Neuronal stem cell (in vitro differentiated cells): Measurements from ENCODE around the gene GPR142.

Source experiments
- DNase-seq: peaks from one replicate; pipeline ENCODE4 v3.0.0-alpha.2; 2013; ENCODE audit warnings: low spot score
- H2AFZ ChIP-seq: one replicate; pipeline ENCODE4 v1.6.1; 2013; ENCODE audit warnings: mild to moderate bottlenecking, low read length, inconsistent platforms
- H2AK5ac ChIP-seq: 2 replicates; pipeline ENCODE4 v1.6.1; 2013; ENCODE audit warnings: low read depth, mild to moderate bottlenecking, inconsistent platforms, low read length, moderate library complexity, mixed read lengths
- H2BK120ac ChIP-seq: 2 replicates; pipeline ENCODE4 v1.6.1; 2013; ENCODE audit warnings: low read depth, mild to moderate bottlenecking, inconsistent platforms, low read length, moderate library complexity, mixed read lengths
- H2BK12ac ChIP-seq: one replicate; pipeline ENCODE4 v1.6.1; 2013; ENCODE audit warnings: low read length, inconsistent platforms
- H2BK15ac ChIP-seq: 2 replicates; pipeline ENCODE4 v1.6.1; 2013; ENCODE audit warnings: mild to moderate bottlenecking, low read length, inconsistent platforms, mixed read lengths
- H2BK5ac ChIP-seq: one replicate; pipeline ENCODE4 v1.6.1; 2013; ENCODE audit warnings: inconsistent platforms, mild to moderate bottlenecking, low read length, moderate library complexity
- H3K14ac ChIP-seq: one replicate; pipeline ENCODE4 v1.6.1; 2013; ENCODE audit warnings: low read length, inconsistent platforms
- H3K18ac ChIP-seq: 2 replicates; pipeline ENCODE4 v1.6.1; 2013; ENCODE audit warnings: low read length, inconsistent platforms
- H3K23ac ChIP-seq: 2 replicates; pipeline ENCODE4 v1.6.1; 2013; ENCODE audit warnings: low read depth, mild to moderate bottlenecking, mixed read lengths, low read length, inconsistent platforms; ENCODE audit not compliant: poor library complexity
- H3K27ac ChIP-seq: replicated peaks from 3 replicates; pipeline ENCODE4 v1.5.1; 2013; ENCODE audit warnings: low read length, inconsistent platforms
- H3K27me3 ChIP-seq, 3 experiments: 2 replicates each; pipeline ENCODE4 v1.6.1; 2013; ENCODE audit warnings: low read length in 3 of 3, mild to moderate bottlenecking in 2 of 3, inconsistent platforms in 1 of 3, low read depth in 1 of 3, mixed read lengths in 1 of 3, moderate library complexity in 1 of 3; ENCODE audit not compliant: control insufficient read depth in 3 of 3, insufficient read depth in 3 of 3
- H3K36me3 ChIP-seq, 2 donors: replicated peaks in 1 of 2; 2 replicates each; pipeline ENCODE4 v1.6.1; 2013; ENCODE audit warnings: low read length in 2 of 2; ENCODE audit not compliant: control insufficient read depth in 2 of 2, insufficient read depth in 2 of 2
- H3K4ac ChIP-seq: 2 replicates; pipeline ENCODE4 v1.6.1; 2013; ENCODE audit warnings: inconsistent platforms, mild to moderate bottlenecking, low read length, moderate library complexity
- H3K4me1 ChIP-seq, 2 donors: 1 replicate in 1 of 2; 2 replicates in 1 of 2; pipeline ENCODE4 v1.6.1; 2013; ENCODE audit warnings: low read length in 2 of 2, low read depth in 1 of 2; ENCODE audit not compliant: control insufficient read depth in 2 of 2, insufficient read depth in 1 of 2
- H3K4me2 ChIP-seq: one replicate; pipeline ENCODE4 v1.6.1; 2013; ENCODE audit warnings: mild to moderate bottlenecking, low read length, inconsistent platforms; ENCODE audit not compliant: insufficient read depth, poor library complexity, severe bottlenecking
- H3K4me3 ChIP-seq, 2 donors: 2 replicates each; pipeline ENCODE4 v1.5.1; 2013; ENCODE audit warnings: low read length in 2 of 2, mild to moderate bottlenecking in 2 of 2, inconsistent platforms in 1 of 2, moderate library complexity in 1 of 2
- H3K79me1 ChIP-seq: one replicate; pipeline ENCODE4 v1.6.1; 2013; ENCODE audit warnings: low read depth, mild to moderate bottlenecking, inconsistent platforms, low read length, moderate library complexity
- H3K9ac ChIP-seq: one replicate; pipeline ENCODE4 v1.6.1; 2013; ENCODE audit warnings: mild to moderate bottlenecking, low read depth, low read length, inconsistent platforms; ENCODE audit not compliant: poor library complexity
- H3K9me3 ChIP-seq, 2 donors: replicated peaks in 1 of 2; 2 replicates each; pipeline versions ENCODE3 to v1.6.1; 2013; ENCODE audit warnings: low read length in 2 of 2, mild to moderate bottlenecking in 2 of 2, inconsistent platforms in 1 of 2, low read depth in 1 of 2, mixed read lengths in 1 of 2, moderate library complexity in 1 of 2; ENCODE audit not compliant: control insufficient read depth in 2 of 2, insufficient read depth in 1 of 2
- H4K8ac ChIP-seq: one replicate; pipeline ENCODE4 v1.6.1; 2013; ENCODE audit warnings: low read depth, mild to moderate bottlenecking, inconsistent platforms, low read length, moderate library complexity
- H4K91ac ChIP-seq: one replicate; pipeline ENCODE4 v1.6.1; 2013; ENCODE audit warnings: low read length, low read depth, mild to moderate bottlenecking, inconsistent platforms; ENCODE audit not compliant: poor library complexity
- WGBS, 2 donors: extraction: QIAGEN DNeasy Blood & Tissue Kit; methylation state at CpG; one replicate each; pipeline ENCODE4 v1.1.7; 2013; ENCODE audit warnings: missing lambda C conversion rate in 2 of 2, mixed read lengths in 1 of 2; ENCODE audit not compliant: insufficient read length in 2 of 2, insufficient replicate concordance in 1 of 2; ENCODE audit errors: extremely low coverage in 2 of 2; 5-methylcytosine and 5-hydroxymethylcytosine counted together

The GPR142 gene

DNA sequence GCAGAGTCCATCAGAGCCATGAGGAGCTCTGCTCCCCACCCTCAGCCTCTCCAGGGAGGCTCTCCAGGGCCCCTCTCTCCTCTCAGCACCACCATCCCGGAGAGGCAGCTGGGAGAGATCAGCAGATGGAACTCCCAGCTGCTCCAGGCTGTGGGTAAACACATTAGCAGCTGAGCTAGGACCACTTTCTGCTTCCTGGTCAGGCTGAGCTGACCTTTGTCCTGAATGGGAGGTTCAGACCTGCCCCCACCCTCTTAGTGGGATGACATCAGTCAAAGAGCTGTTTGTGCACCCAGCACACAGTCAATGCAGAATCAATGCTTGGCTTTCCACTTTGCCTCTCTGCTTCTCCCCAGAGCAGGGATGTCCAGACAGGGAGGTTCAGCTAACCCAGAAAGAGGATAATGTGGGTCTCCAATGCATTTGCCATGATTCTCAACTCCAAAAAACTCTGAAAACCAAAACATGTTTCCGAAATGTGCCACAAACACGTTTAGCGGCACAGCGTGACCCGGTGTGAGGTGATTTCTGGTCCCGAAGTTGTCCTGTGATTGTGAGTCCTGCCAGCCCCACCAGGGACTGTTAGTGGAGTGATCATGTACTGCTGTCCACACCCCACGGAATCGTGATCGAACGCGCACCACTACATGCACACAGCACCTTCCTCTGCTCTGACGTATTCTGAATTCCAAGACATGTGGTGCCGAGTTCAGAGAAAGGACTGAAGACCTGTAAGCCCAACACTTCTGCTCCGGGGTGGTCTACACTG is 6.7 kb downstream of the GPR142 start:
- H3K4me1 ChIP-seq, result peaks cover 1 to 13% of the 10 kb centered on the region in 2 donors
- H3K9me3 ChIP-seq, result peaks cover 0 to 4% of the 10 kb centered on the region in 2 donors
- H4K8ac ChIP-seq, result no peak overlapping the region
- peak overlapping the region; percentile 73 for H2BK12ac ChIP-seq
- peak overlapping the region; percentile 30 for H2AK5ac ChIP-seq
- H2AFZ ChIP-seq, result peak overlapping the region; percentile 48
- H4K91ac ChIP-seq, result no peak overlapping the region
- H3K79me1 ChIP-seq, result no peaks in the 10 kb centered on the region
- no CpG with 5 or more reads among the region's 15 CpGs for WGBS, 2 donors
- no peaks in the 10 kb centered on the region for H3K36me3 ChIP-seq
- H3K4me2 ChIP-seq, result no peak overlapping the region
- no peak overlapping the region for H2BK120ac ChIP-seq
- H2BK5ac ChIP-seq, result peak overlapping the region; percentile 16
- no peak overlapping the region for H3K4ac ChIP-seq
- no peak overlapping the region for H3K9ac ChIP-seq
- H3K27me3 ChIP-seq, result peaks cover 0 to 9% (median 0%) of the 10 kb centered on the region in 3 experiments
- DNase-seq, result no peak
- peak overlapping the region; percentile 70 for H3K18ac ChIP-seq
- peak overlapping the region; percentile 58 for H3K23ac ChIP-seq
- H3K14ac ChIP-seq, result peak overlapping the region; percentile 4
- H3K4me3 ChIP-seq, result no peak overlapping the region
- no peak overlapping the region for H3K27ac ChIP-seq
- peak overlapping the region; percentile 88 for H2BK15ac ChIP-seq

- Histone ChIP-seq H3K4me2 (no peak overlapping the region), H2BK120ac (peak overlapping the region; percentile 25), H3K18ac (no peak overlapping the region), H2AFZ (no peak overlapping the region), H4K8ac (no peak overlapping the region), H3K27me3 (peaks cover 0 to 8% (median 0%) of the 10 kb centered on the region in 3 experiments), H3K27ac (no peak overlapping the region), H3K4ac (peak overlapping the region; percentile 6), H3K9me3 (peaks cover 0 to 4% of the 10 kb centered on the region in 2 donors), H4K91ac (no peak overlapping the region), H3K9ac (no peak overlapping the region), H3K4me1 (peaks cover 4 to 13% of the 10 kb centered on the region in 2 donors), H3K36me3 (no peaks in the 10 kb centered on the region), H3K14ac (peak overlapping the region; percentile 87), H2AK5ac (peak overlapping the region; percentile 30), H3K4me3 (no peak overlapping the region), H3K23ac (peak overlapping the region; percentile 58), H2BK15ac (peak overlapping the region; percentile 88), H2BK5ac (no peak overlapping the region), H3K79me1 (no peaks in the 10 kb centered on the region), H2BK12ac (peak overlapping the region; percentile 73)
- no peak for DNase-seq
- no CpG with 5 or more reads among the region's 3 CpGs for WGBS, 2 donors
These were observed 7.6 kb downstream of the GPR142 start for GRCh38 chr17:74374858-74375257.

DNA sequence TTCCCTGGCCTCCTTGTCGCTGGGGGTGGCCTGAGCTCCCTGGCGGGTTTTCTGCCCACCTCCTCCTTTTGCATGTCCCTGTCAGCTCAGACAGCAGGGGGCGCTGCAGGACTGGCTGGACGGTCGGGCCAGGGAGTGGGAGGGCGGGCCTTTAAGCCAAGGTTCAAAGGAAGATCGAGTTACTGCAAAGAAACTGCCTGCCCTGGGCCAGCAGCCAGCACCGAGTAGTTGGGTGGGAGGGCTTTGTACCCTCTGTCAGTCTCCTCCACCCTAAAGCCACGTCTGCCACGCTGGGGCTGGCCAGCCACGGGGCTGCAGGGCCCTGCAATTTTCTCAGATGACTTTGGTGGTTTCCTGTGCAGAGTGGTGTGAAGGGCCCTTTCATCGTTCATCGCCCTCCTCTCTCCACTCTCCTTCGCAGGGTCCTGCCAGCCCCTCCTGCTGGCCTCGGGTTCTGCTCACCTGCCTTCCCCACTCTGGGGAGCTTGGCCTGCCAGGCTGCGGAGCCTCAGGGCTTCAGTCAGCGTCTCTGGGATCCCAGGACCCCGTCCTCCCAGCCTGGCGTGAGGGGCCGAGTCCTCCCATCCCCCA is 12.3 kb downstream of the GPR142 start:
- no peaks in the 10 kb centered on the region for H3K36me3 ChIP-seq
- peak overlapping the region; percentile 81 for H3K4me2 ChIP-seq
- peak overlapping the region; percentile 100 for H2AK5ac ChIP-seq
- H2BK15ac ChIP-seq, result peak overlapping the region; percentile 94
- peak overlapping the region; percentile 97 for H3K18ac ChIP-seq
- H2BK120ac ChIP-seq, result no peak overlapping the region
- no peaks in the 10 kb centered on the region for H3K79me1 ChIP-seq
- H2BK5ac ChIP-seq, result peak overlapping the region; percentile 88
- H2AFZ ChIP-seq, result peak overlapping the region; percentile 95
- H3K4me1 ChIP-seq, result peaks cover 5 to 13% of the 10 kb centered on the region in 2 donors
- no peak overlapping the region for H3K4ac ChIP-seq
- H3K9ac ChIP-seq, result peak overlapping the region; percentile 85
- no peak overlapping the region for H3K4me3 ChIP-seq
- no peaks in the 10 kb centered on the region for H3K9me3 ChIP-seq
- no CpG with 5 or more reads among the region's 20 CpGs for WGBS, 2 donors
- DNase-seq, result peak; percentile 93
- peaks cover 0 to 11% (median 0%) of the 10 kb centered on the region in 3 experiments for H3K27me3 ChIP-seq
- H4K91ac ChIP-seq, result peak overlapping the region; percentile 92
- peak overlapping the region; percentile 75 for H2BK12ac ChIP-seq
- H4K8ac ChIP-seq, result no peak overlapping the region
- no peak overlapping the region for H3K27ac ChIP-seq
- H3K14ac ChIP-seq, result peak overlapping the region; percentile 79
- peak overlapping the region; percentile 50 for H3K23ac ChIP-seq
